K562 (cell line): ENCODE data around the gene VEGFA. TPM values are rescaled to one million over a fixed set of nuclear protein-coding genes. Genes with fewer than 3 reads are reported as not detected.
A peak's percentile ranks its signal among the peaks of the same experiment; 100 is the strongest.

Experiments
- ATAC-seq: fragments of 200-7000 bp; cut with Tn5 transposase; 3 replicates; pipeline ENCODE4 v1.9.1; 2020; ENCODE audit warnings: moderate library complexity
- BruUV-seq: library from RNA; stranded (reverse); fragments of 400-500 nt; replicated peaks from 2 replicates; lab custom pipeline; 2021; lab: Mats Ljungman, UMichigan
- CTCF ChIA-PET: fragments of 300-600 bp; formaldehyde crosslinking; extraction: SDS; loops from one replicate; lab custom pipeline; 2021; ENCODE audit warnings: low intra/inter-chr PET ratio; lab: Yijun Ruan, JAX
- POLR2A ChIA-PET: fragments of 300-600, 350-650 bp; sonication (Branson Sonifier 250); formaldehyde crosslinking; extraction: SDS; loops from one replicate; lab custom pipeline; 2021; ENCODE audit warnings: antibody characterized with exemption, inconsistent platforms; lab: Yijun Ruan, JAX
- DNase-seq, 4 experiments: peaks; one replicate each; pipeline versions ENCODE4 v3.0.0 to v3.0.0-alpha.2; 2011 to 2018; ENCODE audit warnings: low spot score in 3 of 4, mixed read lengths in 3 of 4; ENCODE audit errors: extremely low read depth in 1 of 4
- FAIRE-seq: peaks from 2 replicates; lab custom pipeline; 2011; peaks lifted over from hg19 to GRCh38; lab: Jason Lieb, UNC
- H2AFZ ChIP-seq: 2 replicates; pipeline ENCODE4 v1.6.0; 2011; ENCODE audit warnings: low read depth, low read length, control low read depth, inconsistent platforms
- H3K27ac ChIP-seq: fragments of 200-600 bp; 3 replicates; pipeline ENCODE4 v1.8.0; 2011; ENCODE audit warnings: low read depth, mild to moderate bottlenecking, control low read depth, inconsistent platforms, low read length, moderate library complexity, mixed read lengths; ENCODE audit errors: extremely low read depth
- H3K27me3 ChIP-seq, 2 experiments: fragments of 300-600 bp in 1 of 2; 2 replicates in 1 of 2; 3 replicates in 1 of 2; pipeline versions ENCODE4 v1.6.0 to v1.8.0; 2011; ENCODE audit warnings: inconsistent platforms in 2 of 2, low read length in 2 of 2, mild to moderate bottlenecking in 1 of 2, mixed read lengths in 1 of 2, moderate library complexity in 1 of 2; ENCODE audit not compliant: control insufficient read depth in 2 of 2, insufficient read depth in 2 of 2
- H3K36me3 ChIP-seq: fragments of 300-600 bp; 3 replicates; pipeline ENCODE4 v1.8.0; 2011; ENCODE audit warnings: mild to moderate bottlenecking, low read length, inconsistent platforms; ENCODE audit not compliant: control insufficient read depth, insufficient read depth
- H3K4me1 ChIP-seq, 2 experiments: fragments of 200-600 bp in 1 of 2; replicated peaks in 1 of 2; 2 replicates in 1 of 2; 3 replicates in 1 of 2; pipeline versions ENCODE4 v1.5.1 to v1.8.0; 2011; ENCODE audit warnings: inconsistent platforms in 2 of 2, low read length in 2 of 2, mild to moderate bottlenecking in 1 of 2, mixed read lengths in 1 of 2, moderate library complexity in 1 of 2; ENCODE audit not compliant: control insufficient read depth in 2 of 2, insufficient read depth in 2 of 2
- H3K4me2 ChIP-seq: 2 replicates; pipeline ENCODE4 v1.6.1; 2011; ENCODE audit warnings: low read length, control low read depth, inconsistent platforms, mixed read lengths; ENCODE audit not compliant: insufficient read depth
- H3K4me3 ChIP-seq: fragments of 200-600 bp; sonication (generic), shearing (Covaris generic); 2 replicates; pipeline ENCODE4 v1.5.1; 2016; ENCODE audit warnings: control low read depth, inconsistent platforms
- H3K79me2 ChIP-seq: fragments of 200-600 bp; 3 replicates; pipeline ENCODE4 v1.8.0; 2011; ENCODE audit warnings: low read length, inconsistent platforms; ENCODE audit not compliant: control insufficient read depth, insufficient read depth
- H3K9ac ChIP-seq, 2 experiments: 2 replicates each; pipeline versions ENCODE4 v1.6.0 to v1.6.1; 2011; ENCODE audit warnings: low read depth in 2 of 2, low read length in 2 of 2, control low read depth in 1 of 2, inconsistent platforms in 1 of 2, mild to moderate bottlenecking in 1 of 2, mixed read lengths in 1 of 2; ENCODE audit not compliant: insufficient read depth in 1 of 2
- H3K9me1 ChIP-seq: one replicate; pipeline ENCODE4 v1.6.0; 2011; ENCODE audit warnings: inconsistent platforms, mild to moderate bottlenecking, low read length, moderate library complexity; ENCODE audit not compliant: control insufficient read depth, insufficient read depth
- H3K9me3 ChIP-seq: replicated peaks from 2 replicates; pipeline ENCODE4 v1.5.1; 2011; ENCODE audit warnings: low read depth, low read length, inconsistent platforms; ENCODE audit not compliant: control insufficient read depth, insufficient read depth
- H4K20me1 ChIP-seq: replicated peaks from 2 replicates; pipeline ENCODE4 v1.6.1; 2011; ENCODE audit warnings: low read length, inconsistent platforms, mixed read lengths; ENCODE audit not compliant: control insufficient read depth, insufficient read depth
- ATF7 ChIP-seq: fragments of 450-650 bp; IDR thresholded peaks from 2 replicates; pipeline ENCODE4 v1.7.1; 2014; ENCODE audit warnings: mild to moderate bottlenecking, moderate library complexity
- EGR1 ChIP-seq: fragments of 450-650 bp; conservative IDR thresholded peaks from 2 replicates; pipeline ENCODE4 v1.6.1; 2017; ENCODE audit warnings: mild to moderate bottlenecking
- EWSR1 ChIP-seq: fragments of 450-650 bp; IDR thresholded peaks from 2 replicates; pipeline ENCODE4 v1.6.1; 2018; ENCODE audit warnings: borderline replicate concordance, mild to moderate bottlenecking, low read depth, moderate library complexity; ENCODE audit not compliant: partially characterized antibody
- GABPA ChIP-seq: fragments of 200-800 bp; sonication (Bioruptor generic); conservative IDR thresholded peaks from 2 replicates; pipeline ENCODE4 v1.6.1; 2016; ENCODE audit warnings: low read depth, missing genetic modification characterization, missing compliant biosample characterization
- GABPB2 ChIP-seq: fragments of 250-450 bp; sonication (Bioruptor Pico); conservative IDR thresholded peaks from 2 replicates; pipeline ENCODE4 v1.5.1; 2021; ENCODE audit warnings: mild to moderate bottlenecking
- GTF2A2 ChIP-seq: IDR thresholded peaks from 2 replicates; pipeline ENCODE4 v1.6.1; 2016; ENCODE audit warnings: mild to moderate bottlenecking, missing genetic modification characterization, missing compliant biosample characterization
- JUN ChIP-seq, 2 experiments: sonication (generic) in 1 of 2; formaldehyde crosslinking in 1 of 2; IDR thresholded peaks; 2 replicates each; pipeline versions ENCODE4 v1.6.1 to v1.8.0; 2012 to 2022; ENCODE audit warnings: borderline replicate concordance in 2 of 2, mild to moderate bottlenecking in 2 of 2, improper control_type of control experiment in 1 of 2, low read depth in 1 of 2, low read length in 1 of 2, missing genetic modification reagents in 1 of 2
- NCOA6 ChIP-seq: fragments of 450-650 bp; IDR thresholded peaks from 2 replicates; pipeline ENCODE4 v1.6.1; 2017; ENCODE audit warnings: mild to moderate bottlenecking
- NFRKB ChIP-seq: fragments of 450-650 bp; IDR thresholded peaks from 2 replicates; pipeline ENCODE4 v1.6.1; 2016; ENCODE audit warnings: low read depth
- POLR2AphosphoS2 ChIP-seq: IDR thresholded peaks from 2 replicates; pipeline ENCODE4 v1.6.1; 2012; ENCODE audit warnings: low read length, improper control_type of control experiment
- RBM15 ChIP-seq: fragments of 200-400 bp; formaldehyde crosslinking; IDR thresholded peaks from 2 replicates; pipeline ENCODE4 v1.6.1; 2018; ENCODE audit warnings: mild to moderate bottlenecking, low read length, moderate library complexity; ENCODE audit not compliant: insufficient read depth
- RBM22 ChIP-seq: fragments of 200-400 bp; formaldehyde crosslinking; IDR thresholded peaks from 2 replicates; pipeline ENCODE4 v1.6.1; 2018; ENCODE audit warnings: low read length, low read depth; ENCODE audit not compliant: poor library complexity, severe bottlenecking
- SAFB ChIP-seq: fragments of 200-400 bp; formaldehyde crosslinking; IDR thresholded peaks from 2 replicates; pipeline ENCODE4 v1.6.1; 2017; ENCODE audit warnings: low read depth, low read length, borderline replicate concordance
- SAFB2 ChIP-seq: fragments of 200-400 bp; formaldehyde crosslinking; IDR thresholded peaks from 2 replicates; pipeline ENCODE4 v1.6.1; 2018; ENCODE audit warnings: borderline replicate concordance, low read length, low read depth, moderate library complexity; ENCODE audit not compliant: severe bottlenecking
- ZNF3 ChIP-seq: fragments of 250-450 bp; sonication (Bioruptor Pico); IDR thresholded peaks from 2 replicates; pipeline ENCODE4 v1.5.0; 2021; ENCODE audit warnings: mild to moderate bottlenecking, moderate library complexity
- ZNF431 ChIP-seq: sonication (generic); formaldehyde crosslinking; IDR thresholded peaks from 2 replicates; pipeline ENCODE4 v1.8.0; 2022; ENCODE audit warnings: mild to moderate bottlenecking, missing genetic modification reagents
- ZNF644 ChIP-seq: fragments of 200-800 bp; sonication (Bioruptor generic); IDR thresholded peaks from 2 replicates; pipeline ENCODE4 v1.6.1; 2016; ENCODE audit warnings: low read depth, missing genetic modification characterization, missing compliant biosample characterization
- ZNF79 ChIP-seq: fragments of 250-450 bp; sonication (Bioruptor Pico); IDR thresholded peaks from 2 replicates; pipeline ENCODE4 v1.4.0; 2020; ENCODE audit warnings: low read depth, mild to moderate bottlenecking, moderate library complexity
- WGBS: fragments of 100-300 bp; shearing (Covaris generic); methylation state at CpG from one replicate; pipeline ENCODE4 v1.1.6; 2016; ENCODE audit warnings: low coverage, mixed read lengths; ENCODE audit not compliant: insufficient coverage; ENCODE audit errors: missing lambda C conversion rate; 5-methylcytosine and 5-hydroxymethylcytosine counted together
- in situ Hi-C: fragments of 300-500 bp; cut with MboI; formaldehyde crosslinking; loops from 4 replicates; pipeline ENCODE4 v1.15.0; 2018; ENCODE audit warnings: inconsistent platforms, mixed read lengths
- intact Hi-C: fragments of 100-400 bp; cut with micrococcal nuclease; formaldehyde crosslinking; loops from 2 replicates; pipeline ENCODE4 v1.14.2; 2022
- polyA plus RNA-seq, 8 experiments: library from polyadenylated mRNA; depleted of rRNA in 4 of 8; stranded (reverse) in 5 of 8; unstranded in 3 of 8; fragments of >200 nt; fragmentation: Nextera tagmentation in 2 of 8; fragmentation: Illumina TruSeq in 1 of 8; extraction: Ambion mirVana in 2 of 8; extraction: Trizol in 1 of 8; gene quantifications; 2 replicates each; pipeline versions ENCODE4 v1.2.1 to v1.2.3, GENCODE V29; 2011 to 2014; ENCODE audit warnings: inconsistent platforms in 1 of 8, missing spikeins in 1 of 8
- total RNA-seq, 7 experiments: library from RNA; depleted of rRNA in 6 of 7; stranded (reverse); fragments of >200 nt in 6 of 7; fragmentation: Illumina TruSeq in 2 of 7; extraction: Trizol in 2 of 7; gene quantifications; 2 replicates each; pipeline versions ENCODE4 v1.2.1 to v1.2.3, GENCODE V29; 2011 to 2021; ENCODE audit warnings: low replicate concordance in 1 of 7
- TF ChIP-seq, protein P1 (sequence below): sonication (generic); formaldehyde crosslinking; IDR thresholded peaks from 2 replicates; pipeline ENCODE4 v1.9.0; 2022; ENCODE audit warnings: mild to moderate bottlenecking, missing genetic modification reagents
- TF ChIP-seq, protein P2 (sequence below): fragments of 250-450 bp; sonication (Bioruptor Pico); IDR thresholded peaks from 2 replicates; pipeline ENCODE4 v1.4.0; 2020; ENCODE audit warnings: borderline replicate concordance

Gene VEGFA
- total and polyA plus RNA-seq, 9 of the 15 experiments (the other 6 are each of a cell fraction or from before 2014, with no cell fraction given): 14.0 to 271 (median 124) TPM

DNA sequence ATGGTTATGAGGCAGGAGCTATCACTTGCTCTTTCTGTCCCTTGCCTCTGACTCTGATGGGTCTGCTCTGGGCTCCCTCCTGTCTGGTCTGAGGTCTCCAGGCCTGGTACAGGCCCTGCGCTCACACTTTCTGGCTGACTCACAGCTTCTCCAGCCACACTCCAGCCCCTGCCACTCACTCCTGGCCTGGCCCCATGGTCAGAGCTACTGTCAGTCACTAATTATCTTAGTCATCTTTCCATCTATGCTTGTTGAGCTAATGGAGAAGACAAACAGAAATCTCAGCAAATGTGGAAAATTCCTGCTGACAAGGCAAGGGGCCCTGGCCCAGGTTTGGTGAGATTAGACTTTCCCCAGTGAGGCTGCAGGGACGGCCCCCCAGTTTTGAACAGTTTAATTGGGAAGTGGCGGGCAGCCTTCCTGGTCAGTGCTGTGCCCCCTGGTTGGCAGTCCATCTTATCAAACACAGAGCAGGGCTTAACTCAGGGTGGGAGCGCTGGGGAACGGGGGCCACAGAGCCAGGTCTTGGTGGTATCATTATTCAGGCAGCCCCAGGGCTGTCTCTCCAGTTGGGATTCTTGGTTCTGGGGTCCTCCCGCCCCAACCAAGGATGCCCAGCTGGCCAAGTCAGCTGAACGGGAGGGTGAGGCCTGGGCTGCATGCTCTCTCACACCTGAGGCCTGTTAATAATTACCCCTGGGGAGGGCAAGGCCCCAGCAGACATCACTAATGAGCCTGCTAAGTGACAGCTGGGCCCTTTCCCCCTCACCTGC is 63.4 kb downstream of the VEGFA start (continued):
- peak; percentile 76 for TF ChIP-seq JUN (IDR thresholded peaks at IDR 0.05; ENCODE audit: borderline replicate concordance, low read depth, low read length)
- no peak for TF ChIP-seq JUN (CRISPR knock-in tag; IDR thresholded peaks at IDR 0.05; ENCODE audit: borderline replicate concordance)
- 0 out of 2 replicates have a peak, but pooled peaks have one; percentile 18 for TF ChIP-seq ATF7
- TF ChIP-seq, protein P1, sequence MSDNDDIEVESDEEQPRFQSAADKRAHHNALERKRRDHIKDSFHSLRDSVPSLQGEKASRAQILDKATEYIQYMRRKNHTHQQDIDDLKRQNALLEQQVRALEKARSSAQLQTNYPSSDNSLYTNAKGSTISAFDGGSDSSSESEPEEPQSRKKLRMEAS (CRISPR knock-in tag): no peak
- TF ChIP-seq SAFB2: no peak
- TF ChIP-seq EWSR1: no peak

DNA sequence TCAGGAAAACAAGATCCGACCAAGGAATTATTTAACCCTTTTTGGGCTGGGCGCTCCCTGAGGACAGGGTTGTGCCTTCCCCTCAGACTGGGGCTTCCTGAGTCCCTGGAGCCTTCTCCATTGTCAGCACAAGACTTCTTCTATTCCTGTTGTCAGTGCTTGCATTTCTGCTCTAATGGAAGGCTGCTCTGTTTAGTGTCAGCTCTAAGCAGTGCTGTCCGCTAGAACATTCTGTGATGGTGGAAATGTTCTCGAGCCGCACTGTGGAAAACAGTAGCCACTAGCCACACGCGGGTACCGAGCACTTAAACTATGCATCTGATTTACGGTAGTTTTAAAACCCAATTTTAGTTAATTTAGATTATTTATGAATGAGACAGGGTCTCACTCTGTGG is 64.0 kb downstream of the VEGFA start:
- H3K79me2 ChIP-seq: no peaks in the 10 kb centered on the region
- 0 out of 2 replicates have a peak, but pooled peaks cover 7% of the 10 kb centered on the region for H4K20me1 ChIP-seq
- H3K36me3 ChIP-seq: no peaks in the 10 kb centered on the region
- no peak for DNase-seq
- ATAC-seq: no peak
- H3K9me3 ChIP-seq: no peaks in the 10 kb centered on the region
- H3K4me3 ChIP-seq: no peak overlapping the region
- no peak overlapping the region for H3K9ac ChIP-seq
- peaks cover 19 to 22% of the 10 kb centered on the region in 2 experiments; a peak in 4 of 5 replicates for H3K27me3 ChIP-seq
- CTCF ChIA-PET: no interaction called here
- H3K4me1 ChIP-seq: peaks cover 27 to 28% of the 10 kb centered on the region in 2 experiments
- BruUV-seq: no TSS peak
- H3K27ac ChIP-seq: no peak overlapping the region
- in situ Hi-C loops (no loop called here), intact Hi-C loops (loop anchor here (10.0 kb wide), 1 partner anchor 169 kb away; no protein-coding TSS in a partner anchor)
- WGBS: 59% methylated on average over 9 of the region's 9 CpGs
- POLR2A ChIA-PET: interaction anchor here (0.5 to 1.6 kb wide), 5 partner anchors 15 to 63 kb away, joined by 3 to 6 read pairs (median 4); no protein-coding TSS in a partner anchor
- H3K4me2 ChIP-seq: no peak overlapping the region
- no peaks in the 10 kb centered on the region for H3K9me1 ChIP-seq
- no peak for FAIRE-seq
- no peak overlapping the region for H2AFZ ChIP-seq
- TF ChIP-seq RBM15 (no peak), POLR2AphosphoS2 (no peak), ZNF644 (tag) (no peak), GABPB2 (CRISPR knock-in tag) (no peak), NFRKB (no peak), GTF2A2 (no peak), GABPA (tag) (no peak), ZNF3 (CRISPR knock-in tag) (no peak), RBM22 (no peak), NCOA6 (no peak), ZNF431 (CRISPR knock-in tag) (no peak), ZNF79 (no peak), EGR1 (no peak), SAFB (no peak)
- TF ChIP-seq, protein P2, sequence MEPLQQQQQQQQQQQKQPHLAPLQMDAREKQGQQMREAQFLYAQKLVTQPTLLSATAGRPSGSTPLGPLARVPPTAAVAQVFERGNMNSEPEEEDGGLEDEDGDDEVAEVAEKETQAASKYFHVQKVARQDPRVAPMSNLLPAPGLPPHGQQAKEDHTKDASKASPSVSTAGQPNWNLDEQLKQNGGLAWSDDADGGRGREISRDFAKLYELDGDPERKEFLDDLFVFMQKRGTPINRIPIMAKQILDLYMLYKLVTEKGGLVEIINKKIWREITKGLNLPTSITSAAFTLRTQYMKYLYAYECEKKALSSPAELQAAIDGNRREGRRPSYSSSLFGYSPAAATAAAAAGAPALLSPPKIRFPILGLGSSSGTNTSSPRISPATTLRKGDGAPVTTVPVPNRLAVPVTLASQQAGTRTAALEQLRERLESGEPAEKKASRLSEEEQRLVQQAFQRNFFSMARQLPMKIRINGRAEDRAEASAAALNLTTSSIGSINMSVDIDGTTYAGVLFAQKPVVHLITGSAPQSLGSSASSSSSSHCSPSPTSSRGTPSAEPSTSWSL (CRISPR knock-in tag): no peak
